GM18507 (cell line): Measurements from ENCODE around the gene ATP2C2.
"Not testable (repeated sequence)": the region's sequence is repeated elsewhere in the genome, so short reads cannot be mapped to it uniquely, and the experiment has no call there.

Experiments used
- DNase-seq: peaks from one replicate; pipeline ENCODE4 v3.0.0; 2011; ENCODE audit warnings: low read depth; ENCODE audit not compliant: insufficient read length; ENCODE audit errors: extremely low spot score
- FAIRE-seq: peaks from 2 replicates; lab custom pipeline; 2011; peaks lifted over from hg19 to GRCh38; lab: Jason Lieb, UNC

The ATP2C2 gene

DNA sequence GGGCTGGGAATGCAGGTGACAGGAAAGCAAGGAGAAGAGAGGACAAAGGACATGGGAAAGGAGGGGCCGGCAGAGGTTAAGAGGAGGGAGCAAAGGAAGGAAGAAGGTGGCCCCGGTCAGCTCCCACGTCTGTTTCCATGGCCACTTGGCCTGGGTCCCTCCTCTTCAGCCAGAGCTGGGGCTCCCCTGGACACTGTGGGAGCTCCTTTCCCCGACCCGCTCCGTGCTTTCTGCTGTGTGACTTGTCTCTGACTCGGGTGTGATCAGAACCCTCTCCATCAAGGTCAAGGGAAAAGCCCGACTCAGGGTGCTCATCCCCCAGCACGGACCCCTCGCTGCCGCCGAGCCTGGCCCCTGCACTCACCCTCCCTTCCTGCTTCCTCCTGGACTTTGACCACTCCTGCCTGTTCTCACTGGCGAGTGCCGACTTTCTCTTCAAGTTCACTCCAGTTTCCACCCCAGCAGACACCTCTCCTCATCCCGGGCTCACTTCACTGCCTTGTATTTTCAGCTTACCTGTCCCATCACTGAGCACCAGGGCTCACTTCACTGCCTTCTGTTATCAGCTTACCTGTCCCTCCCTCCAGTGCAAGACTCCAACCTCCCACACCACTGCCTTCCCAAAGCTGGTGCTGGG is 74.9 kb downstream of the ATP2C2 start:
- FAIRE-seq: no peak

DNA sequence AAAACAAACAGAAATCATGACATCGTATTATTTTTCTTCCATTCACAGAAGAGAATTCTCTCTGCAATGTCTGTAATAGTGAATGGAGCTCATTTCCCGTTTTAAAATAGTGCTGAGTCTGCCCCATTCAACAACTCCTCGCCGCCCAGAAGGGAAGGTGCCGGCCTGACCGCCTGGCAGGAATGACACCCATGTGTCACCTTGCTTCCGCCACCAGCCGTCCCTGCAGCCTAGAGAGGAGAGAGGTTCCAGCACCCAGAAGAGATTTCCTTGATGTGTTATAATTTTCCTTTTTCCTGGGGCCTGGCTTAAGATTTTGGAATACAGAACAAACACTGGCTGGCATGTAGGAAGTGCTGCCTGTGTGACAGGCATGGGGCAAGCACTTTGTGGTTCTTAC is 76.1 kb downstream of the ATP2C2 start:
- no peak for FAIRE-seq
- no peak for DNase-seq

More for the DNA sequence above, 74.9 kb downstream of the ATP2C2 start:
- DNase-seq: no peak

DNA sequence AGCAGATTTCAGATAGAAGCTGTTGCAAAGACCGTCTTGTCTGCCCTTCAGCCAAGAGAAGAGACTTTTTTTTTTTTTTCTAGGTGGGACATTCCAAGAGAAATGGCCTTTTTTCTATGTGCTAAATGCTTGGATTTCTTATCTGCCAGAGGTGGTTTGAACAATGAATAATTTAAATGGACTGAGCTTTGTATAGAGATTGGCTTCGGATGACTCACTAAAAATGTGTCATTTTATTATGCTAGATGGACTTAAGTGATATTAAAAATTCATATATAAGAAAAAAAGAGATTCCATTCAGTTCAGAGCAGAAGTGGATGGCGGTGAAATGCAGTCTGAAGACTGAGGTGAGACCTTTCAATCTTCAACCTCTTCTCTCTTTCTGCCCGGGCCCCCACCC is 77.7 kb downstream of the ATP2C2 start:
- DNase-seq: no peak
- FAIRE-seq: no peak

DNA sequence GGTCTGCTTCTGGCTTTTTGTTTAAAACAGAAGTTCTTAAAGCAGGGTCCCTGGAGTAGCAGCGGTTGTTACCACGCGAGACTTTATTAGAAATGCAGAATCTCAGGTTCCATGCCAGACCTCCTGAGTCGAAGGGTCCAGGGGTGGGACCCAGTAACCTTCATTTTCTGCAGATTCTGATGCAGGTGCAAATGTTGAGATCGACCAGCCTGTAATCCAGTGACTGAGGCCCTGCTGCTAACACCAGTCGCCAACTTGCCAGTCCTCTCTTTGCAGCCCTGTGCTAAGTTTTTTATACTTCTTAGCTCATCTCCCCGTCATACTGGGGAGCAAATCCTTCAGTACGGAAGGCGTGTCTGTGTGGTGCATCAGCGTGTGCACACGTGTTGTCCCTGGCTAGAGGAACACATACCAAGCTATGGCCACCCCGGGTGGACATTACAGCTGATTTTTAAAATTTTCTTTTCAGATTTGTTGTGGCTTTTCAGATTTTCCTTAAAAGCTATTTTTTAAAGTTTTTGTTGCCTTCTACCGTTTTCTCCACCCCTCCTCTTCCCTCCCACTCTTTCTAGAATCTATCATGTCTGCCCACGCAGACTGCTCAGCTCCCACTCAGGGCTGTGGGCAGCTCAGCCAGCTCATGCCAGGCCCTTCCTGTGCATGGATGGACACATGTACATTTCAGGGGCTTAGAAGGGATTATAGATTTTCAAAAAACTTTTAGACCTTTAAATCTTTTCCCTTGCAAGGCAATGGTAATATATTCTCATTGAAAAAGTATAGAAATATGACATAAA is 78.5 kb downstream of the ATP2C2 start:
- FAIRE-seq (no peak), DNase-seq (no peak)

DNA sequence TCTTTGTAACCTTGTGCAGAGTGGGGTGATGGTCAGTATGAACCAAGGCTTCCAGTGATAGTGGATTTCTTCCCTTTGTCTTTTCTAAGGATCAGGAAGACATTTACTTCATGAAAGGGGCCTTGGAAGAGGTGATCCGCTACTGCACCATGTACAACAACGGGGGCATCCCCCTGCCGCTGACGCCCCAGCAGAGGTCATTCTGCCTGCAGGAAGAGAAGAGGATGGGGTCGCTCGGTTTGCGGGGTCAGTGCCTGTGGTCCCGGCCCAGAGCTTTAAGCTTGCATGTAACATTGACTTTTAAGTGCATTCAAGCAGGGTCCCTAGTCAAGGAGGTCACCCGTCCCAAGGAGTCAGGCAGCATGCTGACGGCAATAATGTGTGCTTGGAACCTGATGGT is 80.1 kb downstream of the ATP2C2 start:
- no peak for FAIRE-seq
- no peak for DNase-seq

DNA sequence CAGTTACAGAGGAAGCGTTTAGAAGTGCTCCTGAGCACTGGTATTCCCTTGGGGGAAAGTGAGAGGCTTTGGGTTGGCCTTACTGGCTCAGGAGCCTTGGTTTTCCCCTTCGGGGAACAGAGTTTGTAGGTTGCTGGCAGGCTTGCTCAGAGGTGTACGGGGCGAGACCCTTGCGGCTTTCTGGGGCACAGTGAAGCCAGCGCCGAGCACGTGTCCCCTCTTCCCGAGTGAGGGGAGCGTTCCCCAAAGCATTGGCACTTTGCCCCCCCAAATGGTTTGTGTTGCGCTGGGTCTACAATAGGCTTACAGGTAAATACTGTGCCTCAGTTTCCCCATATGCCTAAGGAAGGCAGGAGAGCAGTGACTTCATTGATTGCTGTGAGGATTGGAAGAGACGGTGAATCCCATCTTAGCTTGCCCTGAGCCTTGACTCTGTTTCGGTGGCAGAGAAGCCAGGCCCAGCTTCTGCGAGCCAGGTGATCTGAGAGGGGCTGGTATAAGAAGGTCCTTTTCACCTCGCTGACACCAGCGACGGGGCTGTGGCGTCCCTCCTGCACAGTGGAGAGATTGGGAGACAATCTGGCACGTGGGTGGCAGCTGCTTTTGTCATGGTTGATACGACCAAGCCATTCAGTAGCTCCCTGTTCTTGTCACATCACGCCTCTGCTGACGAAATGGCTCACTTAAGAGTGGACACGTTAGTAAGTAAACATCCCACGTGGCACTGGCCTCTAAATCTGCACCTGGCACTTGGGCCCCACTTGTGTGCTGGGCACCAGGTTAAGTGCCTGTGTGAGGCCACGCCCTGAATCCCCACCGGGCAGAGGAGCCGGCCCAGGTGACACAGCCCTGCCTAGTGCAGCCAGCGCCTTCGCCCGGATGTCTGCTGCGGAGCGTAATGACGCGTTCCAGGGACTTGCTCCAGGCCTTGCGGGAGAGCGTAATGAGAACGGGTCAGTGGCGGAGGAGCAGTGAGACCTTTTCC is 81.1 kb downstream of the ATP2C2 start:
- DNase-seq (no peak), FAIRE-seq (no peak)

DNA sequence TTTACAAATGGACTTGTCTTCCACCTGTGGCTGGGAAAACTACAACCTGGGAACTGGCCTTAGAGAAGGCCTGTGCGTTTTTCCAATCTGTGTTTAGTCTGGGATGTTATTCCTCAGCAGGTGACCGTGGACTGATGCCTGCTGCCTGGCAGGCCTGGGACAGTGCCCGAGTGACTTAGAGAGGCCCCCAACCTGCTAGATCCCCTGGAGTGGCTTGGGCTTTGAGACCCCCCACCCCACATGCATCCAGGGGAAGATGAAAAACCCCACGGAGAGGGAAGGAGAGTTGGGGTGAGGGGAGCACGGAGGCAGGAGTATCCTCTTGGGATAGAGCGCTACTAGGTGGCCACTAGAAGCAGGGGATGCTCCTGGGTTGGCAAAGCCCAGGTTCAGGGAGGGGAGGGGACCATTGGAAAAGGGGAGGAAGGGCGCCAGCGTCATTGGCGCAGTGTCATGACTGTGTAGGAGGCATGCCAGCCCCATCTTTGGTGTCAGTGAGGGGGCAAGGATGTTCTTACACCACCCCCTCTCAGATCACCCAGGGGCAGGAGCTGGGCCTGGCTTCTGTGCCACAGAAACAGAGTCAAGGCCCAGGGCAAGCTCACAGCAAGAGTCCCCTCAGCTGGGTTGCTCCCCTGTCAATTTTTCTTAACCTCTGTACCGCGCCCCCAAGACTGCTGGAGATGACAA is 82.0 kb downstream of the ATP2C2 start:
- FAIRE-seq (no peak), DNase-seq (no peak)

DNA sequence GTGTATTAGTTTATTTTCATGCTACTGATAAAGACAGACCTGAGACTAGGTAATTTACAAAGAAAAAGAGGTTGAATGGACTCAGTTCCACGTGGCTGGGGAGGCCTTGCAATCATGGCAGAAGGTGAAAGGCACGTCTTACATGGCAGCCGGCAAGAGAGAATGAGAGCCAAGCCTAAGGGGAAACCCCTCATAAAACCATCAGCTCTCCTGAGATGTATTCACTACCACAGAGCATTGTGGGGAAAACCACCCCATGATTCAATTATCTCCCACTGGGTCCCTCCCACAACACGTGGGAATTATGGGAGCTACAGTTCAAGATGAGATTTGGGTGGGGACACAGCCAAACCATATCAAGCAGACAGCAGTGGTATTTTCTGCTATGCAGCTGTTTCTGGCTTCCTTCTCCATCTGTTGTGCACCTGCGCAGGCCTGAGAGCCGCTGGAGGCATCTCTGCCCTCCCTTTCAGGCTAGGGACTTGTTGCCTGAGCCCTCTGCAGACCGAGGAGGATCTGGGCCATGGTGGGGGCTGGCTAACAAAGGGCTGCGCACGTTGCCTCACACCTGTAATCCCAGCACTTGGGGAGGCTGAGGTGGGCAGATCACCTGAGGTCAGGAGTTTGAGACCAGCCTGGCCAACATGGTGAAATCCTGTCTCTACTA is 82.8 kb downstream of the ATP2C2 start:
- not testable (repeated sequence) for FAIRE-seq, DNase-seq

DNA sequence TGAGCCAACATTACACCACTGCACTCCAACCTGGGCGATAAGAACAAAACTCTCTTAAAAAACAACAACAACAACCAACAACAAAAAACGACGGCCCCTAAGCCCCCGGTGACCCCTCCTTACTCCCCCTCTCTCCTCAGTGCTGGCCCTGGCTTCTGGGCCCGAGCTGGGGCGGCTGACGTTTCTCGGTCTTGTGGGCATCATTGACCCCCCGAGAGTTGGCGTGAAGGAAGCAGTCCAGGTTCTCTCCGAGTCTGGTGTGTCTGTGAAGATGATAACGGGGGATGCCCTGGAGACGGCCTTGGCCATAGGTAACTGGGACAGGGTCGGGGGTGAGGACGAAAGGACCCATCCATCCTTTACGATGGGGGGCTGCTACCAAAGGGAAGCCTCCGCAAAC is 83.4 kb downstream of the ATP2C2 start:
- DNase-seq (no peak), FAIRE-seq (no peak)

DNA sequence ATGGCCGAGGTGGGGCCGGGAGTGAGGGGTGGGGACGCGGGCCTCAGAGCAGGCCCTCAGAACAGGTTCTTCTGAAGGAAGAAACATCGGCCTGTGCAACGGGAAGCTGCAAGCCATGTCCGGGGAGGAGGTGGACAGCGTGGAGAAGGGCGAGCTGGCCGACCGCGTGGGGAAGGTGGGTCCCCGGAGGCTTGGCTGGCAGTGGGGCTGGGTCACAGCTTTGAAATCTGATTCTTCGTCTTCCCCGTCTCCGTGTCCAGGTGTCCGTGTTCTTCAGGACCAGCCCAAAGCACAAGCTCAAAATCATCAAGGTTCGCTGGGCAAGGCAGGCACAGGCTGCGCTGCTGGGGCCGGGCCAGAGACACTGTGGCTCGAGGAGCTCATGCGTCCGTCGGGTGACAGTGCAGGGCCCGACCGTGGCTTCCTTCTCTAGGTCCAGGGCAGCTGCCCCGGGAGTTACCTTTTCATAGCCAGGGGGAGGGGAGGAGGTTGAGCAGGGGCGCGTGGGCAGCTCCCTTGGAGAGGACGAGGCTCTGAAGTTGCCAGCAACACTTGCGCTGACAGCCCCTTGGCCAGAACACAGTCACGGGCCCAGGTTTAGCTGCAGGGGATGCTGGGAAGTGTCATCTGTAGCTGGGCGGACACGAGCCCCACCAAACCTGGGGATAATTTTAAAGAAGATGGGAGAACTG is 84.9 kb downstream of the ATP2C2 start:
- no peak for FAIRE-seq
- DNase-seq: no peak

DNA sequence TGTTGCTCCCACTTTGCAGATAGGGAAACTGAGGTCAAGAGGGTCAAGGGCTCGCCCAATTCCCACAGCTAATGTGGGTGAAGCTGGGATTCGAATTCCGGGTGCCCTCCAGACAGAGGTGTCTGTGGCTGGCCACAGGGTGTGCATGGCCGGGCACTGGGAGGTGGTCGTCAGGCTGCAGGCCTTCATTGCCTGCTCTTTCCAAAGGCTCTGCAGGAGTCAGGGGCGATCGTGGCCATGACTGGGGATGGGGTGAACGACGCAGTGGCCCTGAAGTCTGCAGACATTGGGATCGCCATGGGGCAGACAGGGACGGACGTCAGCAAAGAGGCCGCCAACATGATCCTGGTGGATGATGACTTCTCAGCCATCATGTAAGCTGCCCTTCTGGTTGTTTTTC is 86.3 kb downstream of the ATP2C2 start:
- DNase-seq (no peak), FAIRE-seq (no peak)

DNA sequence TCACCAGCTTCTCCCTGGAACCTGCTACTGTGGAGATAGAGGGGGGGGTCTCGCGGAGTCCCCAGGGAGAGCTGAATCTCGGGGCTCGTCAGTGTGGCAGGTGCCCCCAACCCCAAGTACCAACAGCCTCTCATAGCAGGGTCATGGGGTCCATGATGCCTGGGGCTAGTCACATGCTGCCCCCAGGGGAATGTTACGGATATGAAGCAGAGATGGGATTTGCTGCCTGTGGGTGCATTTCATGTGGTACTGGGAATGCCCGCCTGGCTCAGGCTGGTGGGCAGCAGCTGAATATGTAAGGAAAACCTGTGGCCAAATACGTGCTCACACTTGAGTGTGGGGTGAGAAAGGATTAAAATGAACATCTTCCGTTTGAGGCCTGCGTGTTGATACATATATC is 86.7 kb downstream of the ATP2C2 start:
- FAIRE-seq (no peak), DNase-seq (no peak)

DNA sequence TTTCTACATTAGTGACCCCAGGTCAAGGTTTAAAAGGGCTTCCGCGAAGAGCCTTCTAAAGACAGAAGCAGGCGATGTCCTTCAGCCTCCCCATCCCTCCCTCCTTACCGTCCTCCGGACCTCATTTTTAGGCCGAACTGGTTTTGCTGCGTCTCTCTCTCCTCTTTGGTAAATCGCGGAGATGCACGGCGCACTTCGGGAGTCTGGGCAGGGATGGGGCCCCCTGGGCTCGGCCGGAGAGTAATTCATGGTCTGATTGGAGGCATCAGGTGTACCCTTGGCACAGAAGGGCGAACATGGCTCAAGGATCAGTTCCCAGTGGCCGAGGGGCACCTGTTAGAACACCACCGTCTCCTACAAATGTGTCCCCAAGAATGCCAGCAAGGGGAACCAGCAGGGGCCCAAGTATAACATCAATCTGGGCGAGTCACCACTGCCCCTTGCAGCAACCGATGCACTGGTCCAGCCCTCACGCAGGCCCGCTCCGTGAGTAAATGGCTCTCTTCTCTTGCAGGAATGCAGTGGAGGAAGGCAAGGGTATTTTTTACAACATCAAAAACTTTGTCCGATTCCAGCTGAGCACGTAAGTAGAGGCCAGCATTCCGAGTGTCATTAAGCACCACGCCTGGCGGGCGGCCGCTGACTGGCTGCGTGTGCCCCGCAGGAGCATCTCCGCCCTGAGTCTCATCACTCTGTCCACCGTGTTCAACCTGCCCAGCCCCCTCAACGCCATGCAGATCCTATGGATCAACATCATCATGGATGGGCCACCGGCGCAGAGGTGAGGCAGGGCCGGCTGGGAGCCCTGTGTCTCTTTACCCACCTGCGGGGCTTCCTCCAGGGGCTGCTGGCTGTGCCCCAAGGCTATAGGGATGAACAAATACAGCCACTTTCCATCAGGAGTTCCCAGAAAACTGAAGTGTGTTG is 90.5 kb downstream of the ATP2C2 start:
- no peak for DNase-seq
- FAIRE-seq: no peak

DNA sequence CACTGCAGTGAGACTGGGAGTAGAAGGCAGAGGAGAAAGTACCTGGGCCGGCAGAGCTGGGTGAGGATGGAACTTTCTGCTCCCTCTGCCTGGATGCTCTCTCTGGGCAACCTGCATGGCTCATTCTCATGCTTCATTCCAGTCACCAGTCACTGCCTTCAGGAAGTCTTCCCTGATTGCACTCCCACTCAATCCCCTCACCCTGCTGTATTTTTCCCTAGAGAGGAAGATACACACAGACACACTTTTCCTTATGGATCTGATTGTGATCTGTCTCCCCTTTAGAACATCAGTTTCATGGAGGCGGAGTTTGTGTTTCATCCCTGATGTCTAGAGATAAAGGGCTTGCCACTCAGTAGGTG is 91.2 kb downstream of the ATP2C2 start:
- DNase-seq (no peak), FAIRE-seq (no peak)

DNA sequence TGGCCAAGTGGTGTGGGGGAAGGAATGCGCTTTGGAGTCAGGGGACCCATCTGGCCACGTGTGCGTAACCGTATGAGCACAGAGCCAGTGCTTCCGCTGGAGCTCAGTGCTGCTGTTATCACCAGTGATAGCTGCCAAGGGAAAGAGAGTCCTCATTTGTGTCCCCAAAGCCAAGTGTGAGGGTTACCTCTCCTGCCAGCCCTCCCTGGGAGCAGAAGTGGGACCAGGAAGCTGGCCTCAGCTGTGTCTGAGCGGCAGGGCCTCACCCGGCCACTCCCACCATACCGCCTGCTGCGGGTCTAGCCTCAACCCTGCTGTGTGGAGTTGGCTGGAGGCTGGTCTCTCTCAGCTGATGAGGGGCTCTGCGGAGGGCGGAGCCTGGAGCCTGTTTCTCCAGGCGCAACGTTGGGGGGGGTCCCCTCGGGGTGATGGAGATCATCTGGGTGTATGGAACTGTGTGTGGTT is 91.6 kb downstream of the ATP2C2 start:
- no peak for FAIRE-seq
- DNase-seq: no peak

DNA sequence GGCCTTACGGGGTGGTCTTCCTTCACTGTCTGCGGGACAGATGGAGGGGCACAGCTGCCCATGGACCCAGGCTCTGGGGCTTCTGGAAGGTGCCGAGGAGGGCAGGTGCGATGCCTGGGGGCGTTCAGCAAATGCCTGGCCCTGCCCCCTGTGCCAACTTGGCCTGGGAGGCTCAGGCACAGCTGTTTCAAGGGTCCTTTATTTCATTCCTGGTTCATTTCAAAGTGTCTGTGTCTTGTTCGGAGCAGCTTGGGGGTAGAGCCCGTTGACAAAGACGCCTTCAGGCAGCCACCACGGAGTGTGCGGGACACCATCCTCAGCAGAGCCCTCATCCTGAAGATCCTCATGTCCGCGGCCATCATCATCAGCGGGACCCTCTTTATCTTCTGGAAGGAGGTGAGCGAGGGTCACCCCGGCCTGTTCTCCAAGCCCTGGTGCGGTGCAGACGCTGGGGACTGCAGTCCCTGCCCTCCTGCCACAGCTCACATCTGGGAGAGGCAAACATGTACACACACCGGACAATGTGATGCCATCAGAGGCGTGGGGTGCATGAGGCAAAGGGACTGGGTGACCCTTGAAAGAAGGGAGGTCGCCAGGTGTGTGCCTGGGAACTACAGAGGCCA is 92.2 kb downstream of the ATP2C2 start:
- DNase-seq (no peak), FAIRE-seq (no peak)

DNA sequence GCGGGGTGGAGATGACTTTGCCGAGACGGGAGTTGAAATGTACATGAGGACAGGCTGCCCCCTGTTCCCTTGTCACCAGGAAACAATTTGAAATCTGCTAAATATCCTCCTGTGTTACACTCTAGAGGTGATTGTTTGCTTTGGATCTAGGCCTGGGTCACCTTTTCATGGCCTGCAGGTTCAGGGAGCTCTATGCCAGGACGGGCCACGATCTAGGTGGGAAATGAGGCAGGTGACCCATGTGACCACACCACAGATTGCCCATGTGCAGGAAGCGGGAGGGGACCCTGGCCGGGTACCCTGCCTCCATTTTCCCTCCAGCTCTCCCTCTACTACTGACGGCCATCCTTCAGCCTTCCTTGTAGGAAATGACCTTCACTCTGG is 92.7 kb downstream of the ATP2C2 start:
- DNase-seq (no peak), FAIRE-seq (no peak)
